HepG2 (cell line): ENCODE data around the gene KIF21B. TPM values are rescaled to one million over a fixed set of nuclear protein-coding genes. Genes with fewer than 3 reads are reported as not detected.

Source experiments
- ATAC-seq: fragments of 200-7000 bp; cut with Tn5 transposase; 3 replicates; pipeline ENCODE4 v1.9.1; 2020; ENCODE audit warnings: mild to moderate bottlenecking, moderate library complexity
- BruUV-seq: library from RNA; stranded (reverse); fragments of 400-500 nt; replicated peaks from 2 replicates; lab custom pipeline; 2021; lab: Mats Ljungman, UMichigan
- CTCF ChIA-PET: fragments of 300-600 bp; formaldehyde crosslinking; extraction: SDS; loops from one replicate; lab custom pipeline; 2021; ENCODE audit warnings: low total read pairs, inconsistent platforms, low intra/inter-chr PET ratio; lab: Yijun Ruan, JAX
- POLR2A ChIA-PET: fragments of 350-600 bp; sonication (Branson Sonifier 250); formaldehyde crosslinking; loops from one replicate; lab custom pipeline; 2020; ENCODE audit warnings: antibody characterized with exemption, inconsistent platforms; lab: Yijun Ruan, JAX
- DNase-seq: peaks from one replicate; pipeline ENCODE4 v3.0.0-alpha.2; 2015; ENCODE audit warnings: low spot score
- FAIRE-seq: peaks from 3 replicates; lab custom pipeline; 2011; peaks lifted over from hg19 to GRCh38; lab: Jason Lieb, UNC
- H2AFZ ChIP-seq: one replicate; pipeline ENCODE4 v1.6.1; 2011; ENCODE audit warnings: low read length, inconsistent platforms
- H3K27ac ChIP-seq: fragments of 300-600 bp; 3 replicates; pipeline ENCODE4 v1.8.0; 2011; ENCODE audit warnings: mixed run types, mild to moderate bottlenecking, mixed read lengths, low read length, inconsistent platforms; ENCODE audit not compliant: insufficient read depth; ENCODE audit errors: extremely low read length
- H3K27me3 ChIP-seq, 2 experiments: fragments of 200-600 bp in 1 of 2; 2 replicates in 1 of 2; 3 replicates in 1 of 2; pipeline versions ENCODE4 v1.6.0 to v1.8.0; 2011; ENCODE audit warnings: low read length in 2 of 2, mild to moderate bottlenecking in 2 of 2, moderate library complexity in 2 of 2, inconsistent platforms in 1 of 2; ENCODE audit not compliant: insufficient read depth in 2 of 2, control insufficient read depth in 1 of 2
- H3K36me3 ChIP-seq, 2 experiments: fragments of 200-600 bp in 1 of 2; replicated peaks in 1 of 2; 2 replicates in 1 of 2; 3 replicates in 1 of 2; pipeline versions ENCODE4 v1.5.1 to v1.8.0; 2011; ENCODE audit warnings: low read length in 2 of 2, inconsistent platforms in 1 of 2; ENCODE audit not compliant: insufficient read depth in 2 of 2, control insufficient read depth in 1 of 2
- H3K4me1 ChIP-seq: 2 replicates; pipeline ENCODE4 v1.5.1; 2012; ENCODE audit warnings: low read length, inconsistent platforms; ENCODE audit not compliant: insufficient read depth
- H3K4me2 ChIP-seq: 2 replicates; pipeline ENCODE4 v1.6.0; 2011; ENCODE audit warnings: low read depth, low read length, inconsistent platforms
- H3K4me3 ChIP-seq, 3 experiments: fragments of 200-600 bp in 1 of 3; sonication (generic), shearing (Covaris generic) in 1 of 3; replicated peaks in 1 of 3; 2 replicates each; pipeline ENCODE4 v1.5.1; 2011 to 2016; ENCODE audit warnings: low read length in 3 of 3, inconsistent platforms in 2 of 3, low read depth in 2 of 3, mild to moderate bottlenecking in 2 of 3, control low read depth in 1 of 3, mixed read lengths in 1 of 3; ENCODE audit not compliant: insufficient read depth in 1 of 3
- H3K79me2 ChIP-seq: one replicate; pipeline ENCODE4 v1.6.1; 2011; ENCODE audit warnings: low read length, inconsistent platforms; ENCODE audit not compliant: insufficient read depth
- H3K9ac ChIP-seq: 2 replicates; pipeline ENCODE4 v1.6.0; 2011; ENCODE audit warnings: mild to moderate bottlenecking, low read depth, low read length, inconsistent platforms; ENCODE audit not compliant: insufficient read depth
- H3K9me3 ChIP-seq: 2 replicates; pipeline ENCODE4 v1.5.1; 2012; ENCODE audit warnings: mild to moderate bottlenecking, low read length
- H4K20me1 ChIP-seq: 2 replicates; pipeline ENCODE4 v1.6.0; 2011; ENCODE audit warnings: inconsistent platforms, mild to moderate bottlenecking, low read length, moderate library complexity; ENCODE audit not compliant: insufficient read depth
- ARNT2 ChIP-seq: sonication (generic); formaldehyde crosslinking; IDR thresholded peaks from 2 replicates; pipeline ENCODE4 v1.8.0; 2022; ENCODE audit warnings: mild to moderate bottlenecking, low read depth, missing genetic modification reagents, moderate library complexity
- MEIS1 ChIP-seq: sonication (generic); formaldehyde crosslinking; IDR thresholded peaks from 2 replicates; pipeline ENCODE4 v1.9.0; 2021; ENCODE audit warnings: mild to moderate bottlenecking, missing genetic modification reagents, moderate library complexity, borderline replicate concordance
- MYNN ChIP-seq: sonication (generic); formaldehyde crosslinking; IDR thresholded peaks from 2 replicates; pipeline ENCODE4 v1.4.0; 2020; ENCODE audit warnings: mild to moderate bottlenecking, low read depth, missing genetic modification reagents
- NONO ChIP-seq, 2 experiments: fragments of 450-650 bp in 1 of 2; sonication (generic) in 1 of 2; formaldehyde crosslinking in 1 of 2; IDR thresholded peaks in 1 of 2; conservative IDR thresholded peaks in 1 of 2; 2 replicates each; pipeline versions ENCODE4 v1.6.1 to v1.8.0; 2017 to 2022; ENCODE audit warnings: mild to moderate bottlenecking in 1 of 2, missing genetic modification reagents in 1 of 2, moderate library complexity in 1 of 2
- SATB2 ChIP-seq: sonication (generic); formaldehyde crosslinking; IDR thresholded peaks from 2 replicates; pipeline ENCODE4 v1.5.0; 2020; ENCODE audit warnings: missing genetic modification reagents
- SETDB1 ChIP-seq: sonication (generic); formaldehyde crosslinking; IDR thresholded peaks from 2 replicates; pipeline ENCODE4 v1.5.1; 2020; ENCODE audit warnings: missing genetic modification reagents, mild to moderate bottlenecking, borderline replicate concordance
- SMAD1 ChIP-seq: sonication (generic); formaldehyde crosslinking; IDR thresholded peaks from 2 replicates; pipeline ENCODE4 v1.4.0; 2020; ENCODE audit warnings: missing genetic modification reagents, low read depth, mild to moderate bottlenecking, borderline replicate concordance
- ZNF253 ChIP-seq: sonication (generic); formaldehyde crosslinking; IDR thresholded peaks from 2 replicates; pipeline ENCODE4 v1.8.0; 2022; ENCODE audit warnings: mild to moderate bottlenecking, missing genetic modification reagents, borderline replicate concordance
- ZNF33B ChIP-seq: sonication (generic); formaldehyde crosslinking; IDR thresholded peaks from 2 replicates; pipeline ENCODE4 v1.5.1; 2020; ENCODE audit warnings: mild to moderate bottlenecking, missing genetic modification reagents
- ZNF383 ChIP-seq: sonication (generic); formaldehyde crosslinking; IDR thresholded peaks from 2 replicates; pipeline ENCODE4 v1.4.0; 2020; ENCODE audit warnings: missing genetic modification reagents, mild to moderate bottlenecking, borderline replicate concordance
- WGBS: methylation state at CpG from one replicate; pipeline ENCODE4 v1.1.6; 2017; ENCODE audit warnings: low lambda C conversion rate; 5-methylcytosine and 5-hydroxymethylcytosine counted together
- in situ Hi-C: cut with HindIII; loops from 2 replicates; pipeline ENCODE4 v1.10.0; 2017; ENCODE audit warnings: low pct_unique_long_range_greater_than_20kb; ENCODE audit not compliant: extremely low pct_ligation_motif_present
- intact Hi-C: fragments of 100-400 bp; cut with micrococcal nuclease; formaldehyde crosslinking; loops from one replicate; pipeline ENCODE4 v1.10.0; 2022; ENCODE audit not compliant: unreplicated experiment
- polyA plus RNA-seq, 8 experiments: library from polyadenylated mRNA; depleted of rRNA in 3 of 8; stranded (reverse) in 7 of 8; unstranded in 1 of 8; fragments of >200 nt; fragmentation: Illumina TruSeq in 4 of 8; extraction: Trizol in 4 of 8; gene quantifications; 2 replicates each; pipeline versions ENCODE4 v1.2.1 to v1.2.3, GENCODE V29; 2011 to 2016; ENCODE audit warnings: low read depth in 4 of 8, missing spikeins in 1 of 8, mixed read lengths in 1 of 8; ENCODE audit not compliant: insufficient read depth in 1 of 8
- total RNA-seq, 5 experiments: library from RNA; depleted of rRNA; stranded (reverse); fragments of >200 nt; fragmentation: Illumina TruSeq; extraction: Trizol; gene quantifications; 2 replicates each; pipeline ENCODE4 v1.2.3, GENCODE V29; 2016; ENCODE audit warnings: low read depth in 1 of 5
- TF ChIP-seq, protein P1 (sequence below): sonication (generic); formaldehyde crosslinking; IDR thresholded peaks from 2 replicates; pipeline ENCODE4 v1.4.0; 2020; ENCODE audit warnings: missing genetic modification reagents
- TF ChIP-seq, protein P2 (sequence below): sonication (generic); formaldehyde crosslinking; IDR thresholded peaks from 2 replicates; pipeline ENCODE4 v1.8.0; 2022; ENCODE audit warnings: mild to moderate bottlenecking, missing genetic modification reagents, moderate library complexity
- TF ChIP-seq, protein P3 (sequence below): IDR thresholded peaks from 2 replicates; pipeline ENCODE4 v1.6.1; 2012; ENCODE audit warnings: low read length, improper control_type of control experiment

The KIF21B gene
- total and polyA plus RNA-seq, 2 of the 13 experiments (the other 11 are each of a cell fraction or from before 2014, with no cell fraction given): 0.17 to 0.20 TPM

DNA sequence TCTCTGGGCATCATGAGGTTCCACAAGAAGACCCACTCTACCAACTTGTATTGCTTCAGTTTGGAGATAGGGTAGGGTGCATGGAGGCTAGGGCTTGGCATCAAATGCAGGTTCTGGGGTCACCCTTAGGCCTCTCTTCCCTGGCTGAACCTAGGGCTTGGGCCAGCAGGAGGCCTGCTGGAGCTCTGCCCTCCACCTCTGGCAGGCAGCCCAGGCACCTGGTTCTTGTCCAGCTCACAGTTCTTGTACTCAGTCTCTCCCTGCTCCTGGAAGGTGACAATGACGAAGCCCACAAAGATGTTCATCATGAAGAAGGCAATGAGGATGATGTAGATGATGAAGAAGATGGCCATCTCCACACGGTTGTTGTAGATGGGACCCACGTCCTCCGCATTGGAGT lies 37.5 kb upstream of the KIF21B start:
- in situ Hi-C loops (no loop called here), intact Hi-C loops (no loop called here)
- ChIA-PET CTCF (no interaction called here), POLR2A (no interaction called here)
- FAIRE-seq: no peak
- Histone ChIP-seq H3K4me1 (peaks cover 15% of the 10 kb centered on the region), H3K9ac (no peak overlapping the region), H3K36me3 (no peaks in the 10 kb centered on the region), H3K9me3 (no peaks in the 10 kb centered on the region), H3K27me3 (peaks cover 0 to 11% of the 10 kb centered on the region in 2 experiments; a peak in 1 of 5 replicates), H2AFZ (no peak overlapping the region), H3K79me2 (no peaks in the 10 kb centered on the region), H3K4me3 (no peak overlapping the region), H4K20me1 (no peaks in the 10 kb centered on the region), H3K4me2 (no peak overlapping the region), H3K27ac (no peak overlapping the region)
- no peak for ATAC-seq
- no peak for TF ChIP-seq SMAD1 (CRISPR knock-in tag)
- TF ChIP-seq, protein P1, sequence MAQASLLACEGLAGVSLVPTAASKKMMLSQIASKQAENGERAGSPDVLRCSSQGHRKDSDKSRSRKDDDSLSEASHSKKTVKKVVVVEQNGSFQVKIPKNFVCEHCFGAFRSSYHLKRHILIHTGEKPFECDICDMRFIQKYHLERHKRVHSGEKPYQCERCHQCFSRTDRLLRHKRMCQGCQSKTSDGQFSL (CRISPR knock-in tag): no peak
- no peak for TF ChIP-seq ZNF33B (CRISPR knock-in tag)
- no peak for TF ChIP-seq MEIS1 (CRISPR knock-in tag)
- TF ChIP-seq ZNF253 (CRISPR knock-in tag): no peak
- no peak for TF ChIP-seq SATB2
- no peak for TF ChIP-seq ZNF383 (CRISPR knock-in tag)
- TF ChIP-seq, protein P2, sequence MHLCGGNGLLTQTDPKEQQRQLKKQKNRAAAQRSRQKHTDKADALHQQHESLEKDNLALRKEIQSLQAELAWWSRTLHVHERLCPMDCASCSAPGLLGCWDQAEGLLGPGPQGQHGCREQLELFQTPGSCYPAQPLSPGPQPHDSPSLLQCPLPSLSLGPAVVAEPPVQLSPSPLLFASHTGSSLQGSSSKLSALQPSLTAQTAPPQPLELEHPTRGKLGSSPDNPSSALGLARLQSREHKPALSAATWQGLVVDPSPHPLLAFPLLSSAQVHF (CRISPR knock-in tag): no peak
- TF ChIP-seq SETDB1 (CRISPR knock-in tag): no peak
- no peak for TF ChIP-seq ARNT2 (CRISPR knock-in tag)
- no peak for TF ChIP-seq MYNN (CRISPR knock-in tag)
- TF ChIP-seq, protein P3, sequence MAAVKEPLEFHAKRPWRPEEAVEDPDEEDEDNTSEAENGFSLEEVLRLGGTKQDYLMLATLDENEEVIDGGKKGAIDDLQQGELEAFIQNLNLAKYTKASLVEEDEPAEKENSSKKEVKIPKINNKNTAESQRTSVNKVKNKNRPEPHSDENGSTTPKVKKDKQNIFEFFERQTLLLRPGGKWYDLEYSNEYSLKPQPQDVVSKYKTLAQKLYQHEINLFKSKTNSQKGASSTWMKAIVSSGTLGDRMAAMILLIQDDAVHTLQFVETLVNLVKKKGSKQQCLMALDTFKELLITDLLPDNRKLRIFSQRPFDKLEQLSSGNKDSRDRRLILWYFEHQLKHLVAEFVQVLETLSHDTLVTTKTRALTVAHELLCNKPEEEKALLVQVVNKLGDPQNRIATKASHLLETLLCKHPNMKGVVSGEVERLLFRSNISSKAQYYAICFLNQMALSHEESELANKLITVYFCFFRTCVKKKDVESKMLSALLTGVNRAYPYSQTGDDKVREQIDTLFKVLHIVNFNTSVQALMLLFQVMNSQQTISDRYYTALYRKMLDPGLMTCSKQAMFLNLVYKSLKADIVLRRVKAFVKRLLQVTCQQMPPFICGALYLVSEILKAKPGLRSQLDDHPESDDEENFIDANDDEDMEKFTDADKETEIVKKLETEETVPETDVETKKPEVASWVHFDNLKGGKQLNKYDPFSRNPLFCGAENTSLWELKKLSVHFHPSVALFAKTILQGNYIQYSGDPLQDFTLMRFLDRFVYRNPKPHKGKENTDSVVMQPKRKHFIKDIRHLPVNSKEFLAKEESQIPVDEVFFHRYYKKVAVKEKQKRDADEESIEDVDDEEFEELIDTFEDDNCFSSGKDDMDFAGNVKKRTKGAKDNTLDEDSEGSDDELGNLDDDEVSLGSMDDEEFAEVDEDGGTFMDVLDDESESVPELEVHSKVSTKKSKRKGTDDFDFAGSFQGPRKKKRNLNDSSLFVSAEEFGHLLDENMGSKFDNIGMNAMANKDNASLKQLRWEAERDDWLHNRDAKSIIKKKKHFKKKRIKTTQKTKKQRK: no peak
- no peak for TF ChIP-seq NONO (IDR thresholded peaks at IDR 0.05)
- TF ChIP-seq NONO (CRISPR knock-in tag; conservative IDR thresholded peaks at IDR 0.05): no peak
- no peak for DNase-seq
- BruUV-seq: no TSS peak
- WGBS: 50% methylated on average over 4 of the region's 4 CpGs
